PFSK-1 (cell line): ENCODE data around the gene ARTN.

Experiments
- FOXP2 ChIP-seq: optimal IDR thresholded peaks from 2 replicates; pipeline ENCODE3; 2011; ENCODE audit warnings: borderline replicate concordance, control low read depth, inconsistent platforms; ENCODE audit not compliant: insufficient read depth; ENCODE audit errors: extremely low read length, extremely low read depth
- POLR2AphosphoS5 ChIP-seq: IDR thresholded peaks from 2 replicates; pipeline ENCODE4 v1.6.1; 2012; ENCODE audit warnings: low read depth, mild to moderate bottlenecking, control low read depth, low read length, moderate library complexity
- SIN3A ChIP-seq: IDR thresholded peaks from 2 replicates; pipeline ENCODE4 v1.6.1; 2012; ENCODE audit warnings: mild to moderate bottlenecking, low read length, moderate library complexity, borderline replicate concordance; ENCODE audit not compliant: insufficient read depth
- TAF1 ChIP-seq: IDR thresholded peaks from 2 replicates; pipeline ENCODE4 v1.6.1; 2012; ENCODE audit warnings: low read length, control low read depth, borderline replicate concordance; ENCODE audit not compliant: insufficient read depth
- TF ChIP-seq, protein P1 (sequence below), 2 experiments: IDR thresholded peaks; 2 replicates each; pipeline versions ENCODE4 v1.6.1 to v1.8.0; 2011 to 2012; ENCODE audit warnings: low read depth in 2 of 2, low read length in 2 of 2, control low read depth in 1 of 2, inconsistent platforms in 1 of 2, mild to moderate bottlenecking in 1 of 2, moderate library complexity in 1 of 2; ENCODE audit not compliant: insufficient read depth in 1 of 2

ARTN gene

DNA sequence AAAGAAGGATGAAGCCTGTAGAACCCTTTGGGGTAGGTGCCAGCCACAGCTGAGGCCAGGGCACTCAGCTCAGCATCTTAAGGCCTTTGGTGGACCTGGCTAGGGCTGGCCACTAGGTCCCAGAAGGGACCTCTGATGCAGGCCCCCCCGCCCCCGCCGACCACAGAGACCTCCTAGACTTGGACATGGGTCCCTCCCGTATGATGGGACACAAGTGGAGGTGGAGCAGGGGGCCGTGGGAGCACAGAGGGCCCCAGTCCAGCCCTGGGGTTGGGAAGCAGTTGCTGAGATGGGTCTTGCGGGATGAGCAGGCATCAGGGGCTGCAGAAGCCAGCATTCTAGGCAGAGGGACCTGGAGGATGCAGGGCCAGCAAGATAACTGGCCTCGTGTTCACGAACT, 48.6 kb downstream of the ARTN start:
- TF ChIP-seq POLR2AphosphoS5 (no peak), FOXP2 (no peak), TAF1 (no peak), SIN3A (no peak)
- TF ChIP-seq, protein P1, sequence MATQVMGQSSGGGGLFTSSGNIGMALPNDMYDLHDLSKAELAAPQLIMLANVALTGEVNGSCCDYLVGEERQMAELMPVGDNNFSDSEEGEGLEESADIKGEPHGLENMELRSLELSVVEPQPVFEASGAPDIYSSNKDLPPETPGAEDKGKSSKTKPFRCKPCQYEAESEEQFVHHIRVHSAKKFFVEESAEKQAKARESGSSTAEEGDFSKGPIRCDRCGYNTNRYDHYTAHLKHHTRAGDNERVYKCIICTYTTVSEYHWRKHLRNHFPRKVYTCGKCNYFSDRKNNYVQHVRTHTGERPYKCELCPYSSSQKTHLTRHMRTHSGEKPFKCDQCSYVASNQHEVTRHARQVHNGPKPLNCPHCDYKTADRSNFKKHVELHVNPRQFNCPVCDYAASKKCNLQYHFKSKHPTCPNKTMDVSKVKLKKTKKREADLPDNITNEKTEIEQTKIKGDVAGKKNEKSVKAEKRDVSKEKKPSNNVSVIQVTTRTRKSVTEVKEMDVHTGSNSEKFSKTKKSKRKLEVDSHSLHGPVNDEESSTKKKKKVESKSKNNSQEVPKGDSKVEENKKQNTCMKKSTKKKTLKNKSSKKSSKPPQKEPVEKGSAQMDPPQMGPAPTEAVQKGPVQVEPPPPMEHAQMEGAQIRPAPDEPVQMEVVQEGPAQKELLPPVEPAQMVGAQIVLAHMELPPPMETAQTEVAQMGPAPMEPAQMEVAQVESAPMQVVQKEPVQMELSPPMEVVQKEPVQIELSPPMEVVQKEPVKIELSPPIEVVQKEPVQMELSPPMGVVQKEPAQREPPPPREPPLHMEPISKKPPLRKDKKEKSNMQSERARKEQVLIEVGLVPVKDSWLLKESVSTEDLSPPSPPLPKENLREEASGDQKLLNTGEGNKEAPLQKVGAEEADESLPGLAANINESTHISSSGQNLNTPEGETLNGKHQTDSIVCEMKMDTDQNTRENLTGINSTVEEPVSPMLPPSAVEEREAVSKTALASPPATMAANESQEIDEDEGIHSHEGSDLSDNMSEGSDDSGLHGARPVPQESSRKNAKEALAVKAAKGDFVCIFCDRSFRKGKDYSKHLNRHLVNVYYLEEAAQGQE (IDR thresholded peaks at IDR 0.05; ENCODE audit: insufficient read depth in 1 of 2, low read depth in 2 of 2, low read length in 2 of 2): no peak

DNA sequence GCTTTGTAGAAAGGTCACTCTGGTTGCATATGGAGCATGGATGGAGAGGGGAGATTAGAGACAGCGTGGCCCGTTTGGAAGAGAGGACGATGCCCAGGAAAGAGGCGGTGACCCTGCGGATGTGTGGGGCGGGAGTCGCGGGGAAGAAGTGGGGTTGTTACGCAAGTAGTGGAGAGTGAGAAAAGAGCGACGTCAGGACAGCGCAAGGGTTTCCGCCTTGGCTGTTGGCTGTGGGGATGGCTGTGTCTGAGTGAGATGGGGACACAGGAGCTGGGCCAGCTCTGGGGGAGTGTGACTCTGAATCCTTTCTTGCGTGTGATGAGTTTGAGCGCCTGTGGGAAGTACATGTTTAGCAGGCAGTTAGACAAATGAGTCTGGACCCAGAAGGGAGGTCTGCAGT, 49.2 kb downstream of the ARTN start:
- TF ChIP-seq FOXP2: no peak
- no peak for TF ChIP-seq POLR2AphosphoS5
- TF ChIP-seq SIN3A: no peak
- TF ChIP-seq TAF1: no peak
- TF ChIP-seq, protein P1 (IDR thresholded peaks at IDR 0.05; ENCODE audit: insufficient read depth in 1 of 2, low read depth in 2 of 2, low read length in 2 of 2): no peak

DNA sequence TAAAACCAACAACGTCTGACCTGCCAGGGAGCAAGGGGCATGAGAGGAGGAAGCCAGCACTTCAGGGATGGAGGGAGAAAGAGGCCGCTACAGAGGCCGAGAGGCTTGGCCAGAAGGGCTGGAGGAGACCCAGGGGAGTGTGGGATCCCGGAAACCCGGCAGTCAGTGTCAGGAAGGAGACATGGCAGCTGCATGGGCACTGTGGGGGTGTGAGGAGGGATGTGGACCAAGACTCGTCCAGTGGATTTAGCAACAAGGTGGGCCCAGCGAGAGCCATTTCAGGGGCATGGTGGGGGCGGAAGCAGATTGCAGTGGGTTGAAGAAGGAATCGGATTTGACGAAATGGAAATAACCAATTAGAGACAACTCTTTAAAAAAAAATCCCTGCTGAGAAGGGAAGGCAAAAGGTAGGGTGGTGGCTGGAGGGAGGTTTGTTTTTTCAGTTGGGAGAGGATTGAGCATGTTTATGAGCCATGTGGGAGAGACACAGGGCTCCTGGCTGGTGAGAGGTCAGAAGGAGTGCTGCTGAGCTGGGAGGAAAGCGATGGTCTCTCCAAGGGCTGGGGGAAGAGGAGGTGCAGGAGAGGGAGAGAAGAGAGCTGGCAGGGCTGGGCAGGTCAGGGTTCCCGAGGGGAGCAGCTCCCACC, 49.8 kb downstream of the ARTN start:
- TF ChIP-seq POLR2AphosphoS5: no peak
- no peak for TF ChIP-seq SIN3A
- TF ChIP-seq TAF1: no peak
- TF ChIP-seq, protein P1 (IDR thresholded peaks at IDR 0.05; ENCODE audit: insufficient read depth in 1 of 2, low read depth in 2 of 2, low read length in 2 of 2): no peak
- no peak for TF ChIP-seq FOXP2

DNA sequence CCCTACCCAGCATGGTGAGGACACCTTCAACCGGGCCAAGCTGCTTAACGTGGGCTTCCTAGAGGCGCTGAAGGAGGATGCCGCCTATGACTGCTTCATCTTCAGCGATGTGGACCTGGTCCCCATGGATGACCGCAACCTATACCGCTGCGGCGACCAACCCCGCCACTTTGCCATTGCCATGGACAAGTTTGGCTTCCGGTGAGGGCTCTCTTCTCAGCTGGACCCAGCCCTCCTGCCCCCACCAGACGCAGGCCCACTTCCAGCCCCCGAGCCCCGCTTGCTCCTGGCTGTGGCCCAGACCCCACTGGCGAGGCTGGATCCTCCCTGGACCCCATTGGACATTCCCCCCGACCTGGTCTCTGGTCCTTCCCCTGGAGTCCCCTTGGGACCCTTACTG, 51.3 kb downstream of the ARTN start:
- TF ChIP-seq FOXP2: no peak
- TF ChIP-seq, protein P1 (IDR thresholded peaks at IDR 0.05; ENCODE audit: insufficient read depth in 1 of 2, low read depth in 2 of 2, low read length in 2 of 2): no peak
- TF ChIP-seq POLR2AphosphoS5: no peak
- TF ChIP-seq SIN3A: no peak
- no peak for TF ChIP-seq TAF1

DNA sequence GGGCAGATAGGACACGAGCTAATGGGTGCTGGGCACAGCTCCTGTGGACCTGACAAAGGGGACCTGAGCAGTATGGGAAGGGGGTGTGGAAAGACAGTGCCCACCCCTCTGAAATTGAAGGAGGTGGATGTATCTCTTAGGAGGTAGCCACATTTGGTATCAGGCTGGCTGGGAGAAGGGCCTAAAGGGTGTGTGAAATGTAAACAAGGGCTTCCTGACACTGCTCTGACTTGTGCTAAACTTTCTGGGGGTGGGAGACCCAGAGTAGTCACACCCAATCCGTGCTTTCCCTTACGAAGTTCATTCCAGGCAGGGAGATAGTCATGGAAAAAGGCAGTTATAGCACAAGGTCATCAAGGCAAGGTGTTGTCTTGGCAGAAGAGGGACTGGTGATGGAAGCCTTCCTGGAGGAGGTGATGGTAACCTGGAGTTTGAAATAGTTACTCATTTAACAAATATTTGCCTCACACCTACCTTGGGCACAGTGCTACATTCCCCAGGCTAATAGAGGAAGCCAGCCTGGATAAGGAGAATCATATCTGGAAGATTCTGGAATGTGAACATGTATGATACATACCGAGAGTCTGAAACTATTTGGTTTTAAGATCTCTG, 52.5 kb downstream of the ARTN start:
- TF ChIP-seq, protein P1 (IDR thresholded peaks at IDR 0.05; ENCODE audit: insufficient read depth in 1 of 2, low read depth in 2 of 2, low read length in 2 of 2): no peak
- TF ChIP-seq SIN3A (no peak), TAF1 (no peak), POLR2AphosphoS5 (no peak), FOXP2 (no peak)
